GM23338 (cell line): Measurements from ENCODE around the gene MRTO4. TPM values are rescaled to one million over a fixed set of nuclear protein-coding genes. Genes with fewer than 3 reads are reported as not detected.

Experiments used
- ATAC-seq: fragments of 200-7000 bp; cut with Tn5 transposase; 3 replicates; pipeline ENCODE4 v1.9.1; 2020
- DNase-seq: peaks from one replicate; pipeline ENCODE4 v3.0.0-alpha.2; 2015; ENCODE audit warnings: low spot score
- H2AFZ ChIP-seq: fragments of 200-600 bp; sonication (generic); 2 replicates; pipeline ENCODE4 v1.8.0; 2016; ENCODE audit warnings: antibody characterized with exemption, mild to moderate bottlenecking, moderate library complexity
- H3F3A ChIP-seq: fragments of 200-600 bp; sonication (generic); replicated peaks from 2 replicates; pipeline ENCODE4 v1.8.0; 2017; ENCODE audit warnings: antibody characterized with exemption, mixed run types, low read depth
- H3K27ac ChIP-seq: fragments of 200-600 bp; sonication (generic); 2 replicates; pipeline ENCODE4 v1.6.1; 2016; ENCODE audit warnings: low read depth
- H3K27me3 ChIP-seq: fragments of 200-600 bp; sonication (generic); 2 replicates; pipeline ENCODE4 v1.8.0; 2016; ENCODE audit warnings: mild to moderate bottlenecking, mixed run types, moderate library complexity; ENCODE audit not compliant: insufficient read depth
- H3K36me3 ChIP-seq: fragments of 200-600 bp; sonication (generic); 2 replicates; pipeline ENCODE4 v1.8.0; 2016; ENCODE audit warnings: mild to moderate bottlenecking; ENCODE audit not compliant: insufficient read depth
- H3K4me1 ChIP-seq: fragments of 200-600 bp; sonication (generic); 2 replicates; pipeline ENCODE4 v1.8.0; 2016; ENCODE audit warnings: mild to moderate bottlenecking, moderate library complexity; ENCODE audit not compliant: insufficient read depth
- H3K4me2 ChIP-seq: fragments of 200-600 bp; sonication (generic); 2 replicates; pipeline ENCODE4 v1.7.1; 2017; ENCODE audit warnings: mixed run types
- H3K4me3 ChIP-seq: fragments of 200-600 bp; sonication (generic); 2 replicates; pipeline ENCODE4 v1.6.1; 2016; ENCODE audit warnings: mixed run types
- H3K79me2 ChIP-seq: fragments of 200-600 bp; sonication (generic); replicated peaks from 2 replicates; pipeline ENCODE4 v1.8.0; 2017; ENCODE audit warnings: mild to moderate bottlenecking; ENCODE audit not compliant: insufficient read depth
- H3K9me2 ChIP-seq: fragments of 200-600 bp; sonication (generic); 2 replicates; pipeline ENCODE4 v1.8.0; 2017; ENCODE audit not compliant: insufficient read depth
- H4K20me1 ChIP-seq: fragments of 200-600 bp; sonication (generic); replicated peaks from 2 replicates; pipeline ENCODE4 v1.8.0; 2017; ENCODE audit warnings: mild to moderate bottlenecking; ENCODE audit not compliant: insufficient read depth
- H3K27ac Mint-ChIP-seq: 2 replicates; pipeline ENCODE4 v1.8.0; 2020; ENCODE audit warnings: inconsistent platforms, mild to moderate bottlenecking, moderate library complexity, mixed read lengths
- H3K27me3 Mint-ChIP-seq: 3 replicates; pipeline ENCODE4 v1.8.0; 2022; ENCODE audit warnings: low read depth, mild to moderate bottlenecking, moderate library complexity, mixed read lengths, inconsistent platforms; ENCODE audit not compliant: insufficient read depth, poor library complexity
- H3K36me3 Mint-ChIP-seq: 3 replicates; pipeline ENCODE4 v1.8.0; 2021; ENCODE audit warnings: low read depth, mild to moderate bottlenecking, inconsistent platforms, moderate library complexity, mixed read lengths
- H3K4me1 Mint-ChIP-seq: 3 replicates; pipeline ENCODE4 v1.8.0; 2020; ENCODE audit warnings: mild to moderate bottlenecking, inconsistent platforms, mixed read lengths
- H3K4me3 Mint-ChIP-seq: 3 replicates; pipeline ENCODE4 v1.8.0; 2021; ENCODE audit warnings: moderate library complexity, mild to moderate bottlenecking, inconsistent platforms, mixed read lengths
- H3K9me3 Mint-ChIP-seq: 3 replicates; pipeline ENCODE4 v1.8.0; 2020; ENCODE audit warnings: moderate library complexity, mild to moderate bottlenecking, inconsistent platforms, mixed read lengths
- CREB1 ChIP-seq: fragments of 250-450 bp; sonication (Bioruptor Pico); IDR thresholded peaks from 2 replicates; pipeline ENCODE4 v1.5.0; 2020; ENCODE audit warnings: low read depth, mild to moderate bottlenecking, moderate library complexity
- CTCF ChIP-seq, 2 experiments: fragments of 200-600 bp in 1 of 2; sonication (generic) in 1 of 2; conservative IDR thresholded peaks; 2 replicates each; pipeline versions ENCODE4 v1.5.1 to v1.6.1; 2016 to 2017; ENCODE audit warnings: antibody characterized with exemption in 2 of 2, low read depth in 2 of 2, mild to moderate bottlenecking in 2 of 2, moderate library complexity in 1 of 2
- ETS1 ChIP-seq: IDR thresholded peaks from 2 replicates; pipeline ENCODE4 v1.6.1; 2016; ENCODE audit warnings: antibody characterized with exemption
- EZH2 ChIP-seq: fragments of 200-600 bp; sonication (generic); IDR thresholded peaks from one replicate; pipeline ENCODE4 v1.8.0; 2017; ENCODE audit warnings: antibody characterized with exemption, mild to moderate bottlenecking, low read depth; ENCODE audit not compliant: unreplicated experiment
- EZH2phosphoT487 ChIP-seq: fragments of 200-600 bp; sonication (generic); IDR thresholded peaks from one replicate; pipeline ENCODE4 v1.8.1; 2018; ENCODE audit warnings: antibody characterized with exemption; ENCODE audit not compliant: unreplicated experiment
- NANOG ChIP-seq: IDR thresholded peaks from 2 replicates; pipeline ENCODE4 v1.6.1; 2016; ENCODE audit warnings: antibody characterized with exemption, borderline replicate concordance
- REST ChIP-seq: IDR thresholded peaks from one replicate; pipeline ENCODE4 v1.6.1; 2018; ENCODE audit warnings: antibody characterized with exemption; ENCODE audit not compliant: unreplicated experiment
- ZNF114 ChIP-seq: fragments of 250-450 bp; sonication (Bioruptor Pico); IDR thresholded peaks from 2 replicates; pipeline ENCODE4 v1.5.0; 2020; ENCODE audit warnings: mild to moderate bottlenecking, moderate library complexity
- ZNF331 ChIP-seq: fragments of 250-450 bp; sonication (Bioruptor Pico); IDR thresholded peaks from 2 replicates; pipeline ENCODE4 v1.5.0; 2020; ENCODE audit warnings: low read depth, mild to moderate bottlenecking, moderate library complexity
- polyA plus RNA-seq: library from polyadenylated mRNA; unstranded; fragments of >200 nt; fragmentation: Nextera tagmentation; extraction: Ambion mirVana; gene quantifications from 2 replicates; pipeline ENCODE4 v1.2.1, GENCODE V29; 2016
- total RNA-seq: library from RNA; depleted of rRNA; stranded (reverse); fragments of >200 nt; shearing (Covaris generic); gene quantifications from 2 replicates; pipeline ENCODE4 v1.2.3, GENCODE V29; 2014

Gene MRTO4
- total and polyA plus RNA-seq, 2 experiments from 2014 or later = 54.2 to 88.5 TPM

- TF ChIP-seq REST = no peak
- no peak for TF ChIP-seq EZH2
- TF ChIP-seq EZH2phosphoT487 = no peak
- TF ChIP-seq ZNF331 (CRISPR knock-in tag) = no peak
- no peak for TF ChIP-seq CTCF (conservative IDR thresholded peaks at IDR 0.05; ENCODE audit: low read depth in 2 of 2)
- no peak for TF ChIP-seq ETS1
Measured at GRCh38 chr1:19262047-19262446, 10.4 kb downstream of the MRTO4 start (continued).

GRCh38 chr1:19262744-19263143 is 11.1 kb downstream of the MRTO4 start:
- Mint-ChIP-seq H3K27ac (no peak overlapping the region), H3K4me3 (no peak overlapping the region), H3K36me3 (peaks cover 32% of the 10 kb centered on the region), H3K27me3 (peaks cover 19% of the 10 kb centered on the region), H3K4me1 (no peaks in the 10 kb centered on the region), H3K9me3 (no peaks in the 10 kb centered on the region)
- no peak for DNase-seq
- no peaks in the 10 kb centered on the region for H3K9me2 ChIP-seq
- no peak overlapping the region for H3K4me3 ChIP-seq
- peak; percentile 16; the same call in 2 of the 3 replicates for ATAC-seq
- H3K4me2 ChIP-seq = no peak overlapping the region
- no peaks in the 10 kb centered on the region for H3K27me3 ChIP-seq
- peaks cover 15% of the 10 kb centered on the region for H3K36me3 ChIP-seq
- H3K4me1 ChIP-seq = no peaks in the 10 kb centered on the region
- H4K20me1 ChIP-seq = peaks cover 6% of the 10 kb centered on the region
- H3K27ac ChIP-seq = no peak overlapping the region
- H3K79me2 ChIP-seq = no peaks in the 10 kb centered on the region
- H3F3A ChIP-seq = 0 out of 2 replicates have a peak, but pooled peaks cover 10% of the 10 kb centered on the region
- no peak overlapping the region for H2AFZ ChIP-seq
- TF ChIP-seq CREB1 (CRISPR knock-in tag) = no peak
- TF ChIP-seq NANOG = no peak
- no peak for TF ChIP-seq ETS1
- TF ChIP-seq REST = no peak
- no peak for TF ChIP-seq ZNF114 (CRISPR knock-in tag)
- TF ChIP-seq EZH2phosphoT487 = no peak
- no peak for TF ChIP-seq ZNF331 (CRISPR knock-in tag)
